CD4-positive, alpha-beta memory T cell (primary cell): ENCODE results near the gene GPR183. TPM values are rescaled to one million over a fixed set of nuclear protein-coding genes. Genes with fewer than 3 reads are reported as not detected.
"Not testable (repeated sequence)": the region's sequence is repeated elsewhere in the genome, so short reads cannot be mapped to it uniquely, and the experiment has no call there.

Source experiments
- CTCF ChIA-PET: fragments of 350-600 bp; sonication (Branson Sonifier 250); formaldehyde crosslinking; loops from one replicate; lab custom pipeline; 2021; ENCODE audit warnings: inconsistent platforms; ENCODE audit not compliant: partially characterized antibody; lab: Charles Lee
- POLR2A ChIA-PET: fragments of 350-600 bp; sonication (Branson Sonifier 250); formaldehyde crosslinking; loops from one replicate; lab custom pipeline; 2021; ENCODE audit not compliant: partially characterized antibody; lab: Charles Lee
- DNase-seq, 5 donors: peaks; one replicate each; pipeline versions ENCODE4 v3.0.0 to v3.0.0-alpha.2; 2020 to 2022; ENCODE audit warnings: mixed read lengths in 1 of 5
- H3K27ac ChIP-seq: one replicate; pipeline ENCODE4 v1.7.0; 2013; ENCODE audit warnings: low read depth, low read length
- H3K27me3 ChIP-seq: 2 replicates; pipeline ENCODE4 v1.7.0; 2013; ENCODE audit warnings: mild to moderate bottlenecking, low read length, moderate library complexity; ENCODE audit not compliant: insufficient read depth
- H3K36me3 ChIP-seq: 2 replicates; pipeline ENCODE4 v1.7.0; 2013; ENCODE audit warnings: mild to moderate bottlenecking, low read length, moderate library complexity; ENCODE audit not compliant: insufficient read depth
- H3K4me1 ChIP-seq: 2 replicates; pipeline ENCODE4 v1.7.0; 2013; ENCODE audit warnings: mild to moderate bottlenecking, low read length, moderate library complexity; ENCODE audit not compliant: insufficient read depth
- H3K4me3 ChIP-seq, 2 donors: one replicate each; pipeline ENCODE4 v1.7.0; 2013; ENCODE audit warnings: low read length in 2 of 2, mild to moderate bottlenecking in 1 of 2
- H3K9me3 ChIP-seq, 2 donors: one replicate each; pipeline ENCODE4 v1.7.0; 2013; ENCODE audit warnings: low read length in 2 of 2, control low read depth in 1 of 2; ENCODE audit not compliant: control insufficient read depth in 1 of 2
- H3K27ac Mint-ChIP-seq, 7 donors: one replicate each; pipeline ENCODE4 v1.8.0; 2020 to 2021; ENCODE audit warnings: mixed read lengths in 7 of 7, mild to moderate bottlenecking in 6 of 7, inconsistent platforms in 3 of 7, moderate library complexity in 3 of 7
- H3K27me3 Mint-ChIP-seq, 2 donors: one replicate each; pipeline ENCODE4 v1.8.0; 2020 to 2021; ENCODE audit warnings: mixed read lengths in 2 of 2
- H3K36me3 Mint-ChIP-seq, 2 donors: one replicate each; pipeline ENCODE4 v1.8.0; 2020 to 2021; ENCODE audit warnings: mixed read lengths in 2 of 2, inconsistent platforms in 1 of 2, mild to moderate bottlenecking in 1 of 2
- H3K4me1 Mint-ChIP-seq, 4 donors: one replicate each; pipeline ENCODE4 v1.8.0; 2020 to 2021; ENCODE audit warnings: mixed read lengths in 4 of 4, mild to moderate bottlenecking in 1 of 4
- H3K4me3 Mint-ChIP-seq, 8 donors: one replicate each; pipeline ENCODE4 v1.8.0; 2020 to 2021; ENCODE audit warnings: mixed read lengths in 8 of 8, mild to moderate bottlenecking in 7 of 8, moderate library complexity in 6 of 8, inconsistent platforms in 3 of 8
- H3K9me3 Mint-ChIP-seq, 8 donors: one replicate each; pipeline ENCODE4 v1.8.0; 2020 to 2021; ENCODE audit warnings: mixed read lengths in 8 of 8, mild to moderate bottlenecking in 5 of 8, inconsistent platforms in 3 of 8, moderate library complexity in 1 of 8
- intact Hi-C: fragments of 100-400 bp; cut with micrococcal nuclease; formaldehyde crosslinking; loops from one replicate; pipeline ENCODE4 v1.15.1; 2023
- microRNA-seq: library from miRNA; unstranded; fragments of <30 nt; microRNA quantifications from one replicate; pipeline ENCODE4 v1.2.0, GENCODE V29; 2021; ENCODE audit warnings: borderline replicate concordance, borderline number of aligned reads, borderline microRNAs expressed, mixed read lengths
- polyA plus RNA-seq, 2 donors: library from polyadenylated mRNA; unstranded; fragments of 300-500 nt; fragmentation: Illumina TruSeq; gene quantifications; one replicate each; pipeline ENCODE4 v1.2.3, GENCODE V29; 2021
- total RNA-seq, 2 experiments: library from RNA; stranded (reverse); gene quantifications; one replicate each; pipeline ENCODE4 v1.2.3, GENCODE V29; 2021

Gene GPR183
- total and polyA plus RNA-seq, 4 experiments from 2014 or later, result 203 to 954 (median 383) TPM

GRCh38 chr13:99249606-99250005, 57.6 kb downstream of the GPR183 start:
- intact Hi-C loops, result not testable (repeated sequence)

GRCh38 chr13:99249178-99249577, 58.0 kb downstream of the GPR183 start:
- H3K4me1 Mint-ChIP-seq, result peaks cover 30 to 51% (median 38%) of the 10 kb centered on the region in 4 donors
- DNase-seq, H3K4me3 ChIP-seq, H3K27me3 ChIP-seq, H3K9me3 Mint-ChIP-seq, POLR2A ChIA-PET, H3K27ac ChIP-seq, H3K4me3 Mint-ChIP-seq, intact Hi-C loops, H3K9me3 ChIP-seq, H3K27me3 Mint-ChIP-seq, H3K36me3 ChIP-seq, CTCF ChIA-PET: not testable (repeated sequence)
- H3K27ac Mint-ChIP-seq, result peak overlapping the region in 1 of 7 donors; percentile 67
- peaks cover 21% of the 10 kb centered on the region for H3K4me1 ChIP-seq
- peaks cover 54 to 62% of the 10 kb centered on the region in 2 donors for H3K36me3 Mint-ChIP-seq

More at GRCh38 chr13:99249606-99250005, 57.6 kb downstream of the GPR183 start:
- not testable (repeated sequence) for H3K36me3 ChIP-seq, H3K4me3 ChIP-seq, H3K27me3 Mint-ChIP-seq, DNase-seq, H3K9me3 ChIP-seq, H3K27ac ChIP-seq, H3K27me3 ChIP-seq, H3K9me3 Mint-ChIP-seq
- peaks cover 30 to 53% (median 39%) of the 10 kb centered on the region in 4 donors for H3K4me1 Mint-ChIP-seq
- H3K4me1 ChIP-seq, result peaks cover 21% of the 10 kb centered on the region
- POLR2A ChIA-PET, result interaction anchor here (0.8 to 1.2 kb wide), 2 partner anchors 9 to 47 kb away, joined by 3 read pairs; partner anchors contain the start of gene GPR18
- CTCF ChIA-PET, result interaction anchor here (1.0 kb wide), 1 partner anchor 17 kb away, joined by 3 read pairs; no protein-coding TSS in a partner anchor
- H3K36me3 Mint-ChIP-seq, result peaks cover 56 to 61% of the 10 kb centered on the region in 2 donors
- peak overlapping the region in 5 of 7 donors; percentile 21 to 75 (median 54) for H3K27ac Mint-ChIP-seq
- peak overlapping the region in 2 of 8 donors; percentile 1 to 6 for H3K4me3 Mint-ChIP-seq

GRCh38 chr13:99246100-99246499, 61.1 kb downstream of the GPR183 start:
- H3K4me1 ChIP-seq, result peaks cover 14% of the 10 kb centered on the region
- ChIA-PET POLR2A (no interaction called here), CTCF (interaction anchor here (0.6 to 2.0 kb wide), 7 partner anchors 8 to 502 kb away, joined by 3 to 7 read pairs (median 3); no protein-coding TSS in a partner anchor)
- Mint-ChIP-seq H3K27ac (peak overlapping the region in 2 of 7 donors; percentile 32 to 86), H3K27me3 (no peaks in the 10 kb centered on the region), H3K4me3 (no peak overlapping the region), H3K36me3 (peaks cover 52 to 59% of the 10 kb centered on the region in 2 donors), H3K9me3 (peaks cover 0 to 4% (median 0%) of the 10 kb centered on the region in 8 donors), H3K4me1 (peaks cover 16 to 37% (median 22%) of the 10 kb centered on the region in 4 donors)
- H3K9me3 ChIP-seq, result no peaks in the 10 kb centered on the region
- no peak overlapping the region for H3K27ac ChIP-seq
- H3K4me3 ChIP-seq, result no peak overlapping the region
- intact Hi-C loops, result no loop called here
- H3K36me3 ChIP-seq, result peaks cover 6% of the 10 kb centered on the region
- H3K27me3 ChIP-seq, result no peaks in the 10 kb centered on the region
- no peak for DNase-seq

Small RNA genes lying within 50 kb of the gene (microRNA-seq; reads per million reads assigned to microRNA genes)
- gene MIR623, result not detected

Other genes starting within 250 kb of the GPR183 start
- gene UBAC2, start 106.5 kb downstream of the GPR183 start, total RNA-seq, result 10 to 100 TPM; 88.4 to 89.0 TPM
- 100 to 1,000 TPM; 112 to 161 TPM for gene UBAC2, start 106.5 kb downstream of the GPR183 start, polyA plus RNA-seq
- 10 to 100 TPM; 21.5 to 22.8 TPM for gene GPR18, start 49.0 kb downstream of the GPR183 start, total RNA-seq
- gene GPR18, start 49.0 kb downstream of the GPR183 start, polyA plus RNA-seq, result 10 to 100 TPM; 23.1 to 29.5 TPM
- gene TM9SF2, start 194.1 kb upstream of the GPR183 start, total RNA-seq, result 10 to 100 TPM; 60.0 to 64.2 TPM
- gene TM9SF2, start 194.1 kb upstream of the GPR183 start, polyA plus RNA-seq, result 100 to 1,000 TPM; 102 to 126 TPM